ENCODE results near the gene GALNT1.
"Not testable (repeated sequence)": the region's sequence is repeated elsewhere in the genome, so short reads cannot be mapped to it uniquely, and the experiment has no call there.

DNA sequence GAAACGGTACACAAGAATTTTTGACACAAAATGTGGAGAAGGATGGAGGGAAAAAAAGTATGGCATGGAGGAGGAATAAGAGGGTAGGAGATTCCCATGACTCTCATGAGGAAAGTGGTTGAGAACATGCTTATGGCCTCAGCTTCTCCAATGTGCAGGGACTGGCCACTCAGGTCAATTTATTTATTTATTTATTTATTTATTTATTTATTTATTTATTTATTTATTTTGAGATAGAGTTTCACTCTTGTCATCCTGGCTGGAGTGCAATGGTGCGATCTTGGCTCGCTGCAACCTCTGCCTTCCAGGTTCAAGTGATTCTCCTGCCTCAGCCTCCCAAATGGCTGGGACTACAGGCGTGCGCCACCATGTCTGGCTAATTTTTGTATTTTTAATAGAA lies 26.0 kb upstream of the GALNT1 start:
- TF ChIP-seq, protein P1, sequence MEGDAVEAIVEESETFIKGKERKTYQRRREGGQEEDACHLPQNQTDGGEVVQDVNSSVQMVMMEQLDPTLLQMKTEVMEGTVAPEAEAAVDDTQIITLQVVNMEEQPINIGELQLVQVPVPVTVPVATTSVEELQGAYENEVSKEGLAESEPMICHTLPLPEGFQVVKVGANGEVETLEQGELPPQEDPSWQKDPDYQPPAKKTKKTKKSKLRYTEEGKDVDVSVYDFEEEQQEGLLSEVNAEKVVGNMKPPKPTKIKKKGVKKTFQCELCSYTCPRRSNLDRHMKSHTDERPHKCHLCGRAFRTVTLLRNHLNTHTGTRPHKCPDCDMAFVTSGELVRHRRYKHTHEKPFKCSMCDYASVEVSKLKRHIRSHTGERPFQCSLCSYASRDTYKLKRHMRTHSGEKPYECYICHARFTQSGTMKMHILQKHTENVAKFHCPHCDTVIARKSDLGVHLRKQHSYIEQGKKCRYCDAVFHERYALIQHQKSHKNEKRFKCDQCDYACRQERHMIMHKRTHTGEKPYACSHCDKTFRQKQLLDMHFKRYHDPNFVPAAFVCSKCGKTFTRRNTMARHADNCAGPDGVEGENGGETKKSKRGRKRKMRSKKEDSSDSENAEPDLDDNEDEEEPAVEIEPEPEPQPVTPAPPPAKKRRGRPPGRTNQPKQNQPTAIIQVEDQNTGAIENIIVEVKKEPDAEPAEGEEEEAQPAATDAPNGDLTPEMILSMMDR (IDR thresholded peaks at IDR 0.05), result not testable (repeated sequence)
- TF ChIP-seq RFX5 (IDR thresholded peaks at IDR 0.05); POLR2A (IDR thresholded peaks at IDR 0.05; ENCODE audit: low read length); HDAC2 (IDR thresholded peaks at IDR 0.05); MAFK (IDR thresholded peaks at IDR 0.05; ENCODE audit: partially characterized antibody); RCOR1 (IDR thresholded peaks at IDR 0.05; ENCODE audit: low read depth, low read length); CEBPB (IDR thresholded peaks at IDR 0.05): not testable (repeated sequence)
- TF ChIP-seq, protein P2, sequence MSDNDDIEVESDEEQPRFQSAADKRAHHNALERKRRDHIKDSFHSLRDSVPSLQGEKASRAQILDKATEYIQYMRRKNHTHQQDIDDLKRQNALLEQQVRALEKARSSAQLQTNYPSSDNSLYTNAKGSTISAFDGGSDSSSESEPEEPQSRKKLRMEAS (IDR thresholded peaks at IDR 0.05), result not testable (repeated sequence)
- TF ChIP-seq, protein P3, sequence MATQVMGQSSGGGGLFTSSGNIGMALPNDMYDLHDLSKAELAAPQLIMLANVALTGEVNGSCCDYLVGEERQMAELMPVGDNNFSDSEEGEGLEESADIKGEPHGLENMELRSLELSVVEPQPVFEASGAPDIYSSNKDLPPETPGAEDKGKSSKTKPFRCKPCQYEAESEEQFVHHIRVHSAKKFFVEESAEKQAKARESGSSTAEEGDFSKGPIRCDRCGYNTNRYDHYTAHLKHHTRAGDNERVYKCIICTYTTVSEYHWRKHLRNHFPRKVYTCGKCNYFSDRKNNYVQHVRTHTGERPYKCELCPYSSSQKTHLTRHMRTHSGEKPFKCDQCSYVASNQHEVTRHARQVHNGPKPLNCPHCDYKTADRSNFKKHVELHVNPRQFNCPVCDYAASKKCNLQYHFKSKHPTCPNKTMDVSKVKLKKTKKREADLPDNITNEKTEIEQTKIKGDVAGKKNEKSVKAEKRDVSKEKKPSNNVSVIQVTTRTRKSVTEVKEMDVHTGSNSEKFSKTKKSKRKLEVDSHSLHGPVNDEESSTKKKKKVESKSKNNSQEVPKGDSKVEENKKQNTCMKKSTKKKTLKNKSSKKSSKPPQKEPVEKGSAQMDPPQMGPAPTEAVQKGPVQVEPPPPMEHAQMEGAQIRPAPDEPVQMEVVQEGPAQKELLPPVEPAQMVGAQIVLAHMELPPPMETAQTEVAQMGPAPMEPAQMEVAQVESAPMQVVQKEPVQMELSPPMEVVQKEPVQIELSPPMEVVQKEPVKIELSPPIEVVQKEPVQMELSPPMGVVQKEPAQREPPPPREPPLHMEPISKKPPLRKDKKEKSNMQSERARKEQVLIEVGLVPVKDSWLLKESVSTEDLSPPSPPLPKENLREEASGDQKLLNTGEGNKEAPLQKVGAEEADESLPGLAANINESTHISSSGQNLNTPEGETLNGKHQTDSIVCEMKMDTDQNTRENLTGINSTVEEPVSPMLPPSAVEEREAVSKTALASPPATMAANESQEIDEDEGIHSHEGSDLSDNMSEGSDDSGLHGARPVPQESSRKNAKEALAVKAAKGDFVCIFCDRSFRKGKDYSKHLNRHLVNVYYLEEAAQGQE (IDR thresholded peaks at IDR 0.05), result not testable (repeated sequence)
- TF ChIP-seq, protein P4, sequence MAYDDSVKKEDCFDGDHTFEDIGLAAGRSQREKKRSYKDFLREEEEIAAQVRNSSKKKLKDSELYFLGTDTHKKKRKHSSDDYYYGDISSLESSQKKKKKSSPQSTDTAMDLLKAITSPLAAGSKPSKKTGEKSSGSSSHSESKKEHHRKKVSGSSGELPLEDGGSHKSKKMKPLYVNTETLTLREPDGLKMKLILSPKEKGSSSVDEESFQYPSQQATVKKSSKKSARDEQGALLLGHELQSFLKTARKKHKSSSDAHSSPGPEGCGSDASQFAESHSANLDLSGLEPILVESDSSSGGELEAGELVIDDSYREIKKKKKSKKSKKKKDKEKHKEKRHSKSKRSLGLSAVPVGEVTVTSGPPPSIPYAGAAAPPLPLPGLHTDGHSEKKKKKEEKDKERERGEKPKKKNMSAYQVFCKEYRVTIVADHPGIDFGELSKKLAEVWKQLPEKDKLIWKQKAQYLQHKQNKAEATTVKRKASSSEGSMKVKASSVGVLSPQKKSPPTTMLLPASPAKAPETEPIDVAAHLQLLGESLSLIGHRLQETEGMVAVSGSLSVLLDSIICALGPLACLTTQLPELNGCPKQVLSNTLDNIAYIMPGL (CRISPR knock-in tag; IDR thresholded peaks at IDR 0.05; ENCODE audit: borderline replicate concordance), result not testable (repeated sequence)
